ENCODE results near the gene PALM. TPM values are rescaled to one million over a fixed set of nuclear protein-coding genes. Genes with fewer than 3 reads are reported as not detected.

Gene PALM
- total RNA-seq, 4 donors from 2014 or later: 21.5 to 111 (median 53.0) TPM

- Histone ChIP-seq H3K27ac (peak overlapping the region in 3 of 4 donors; percentile 46 to 69 (median 54)), H3K9me3 (no peaks in the 10 kb centered on the region), H3K27me3 (no peaks in the 10 kb centered on the region), H3K4me3 (no peak overlapping the region), H3K4me1 (peaks cover 0 to 25% (median 4%) of the 10 kb centered on the region in 3 donors), H3K36me3 (no peaks in the 10 kb centered on the region)
- 30 to 48% methylated on average over 2 to 16 of the region's 33 CpGs for WGBS, 2 donors (ENCODE audit: low coverage in 1 of 2)
- no peak for TF ChIP-seq EP300 (IDR thresholded peaks at IDR 0.05)
- no peak for TF ChIP-seq POLR2A (IDR thresholded peaks at IDR 0.05)
- TF ChIP-seq CTCF (IDR thresholded peaks at IDR 0.05): no peak
- no peak for TF ChIP-seq POLR2AphosphoS5 (IDR thresholded peaks at IDR 0.05)
- ATAC-seq: peak; percentile 31
Measured at GRCh38 chr19:788983-789700, 80.4 kb downstream of the PALM start.

GRCh38 chr19:789701-790060 lies 80.9 kb downstream of the PALM start:
- TF ChIP-seq CTCF (IDR thresholded peaks at IDR 0.05) (no peak), EP300 (IDR thresholded peaks at IDR 0.05) (no peak), POLR2AphosphoS5 (IDR thresholded peaks at IDR 0.05) (no peak), POLR2A (IDR thresholded peaks at IDR 0.05) (no peak)
- WGBS, 2 donors (ENCODE audit: low coverage in 1 of 2): 88 to 92% methylated on average over 2 to 5 of the region's 9 CpGs
- peak overlapping the region in 3 of 4 donors; percentile 46 to 69 (median 54) for H3K27ac ChIP-seq

GRCh38 chr19:791007-791566 lies 82.4 kb downstream of the PALM start:
- WGBS, 2 donors (ENCODE audit: low coverage in 1 of 2): 79 to 80% methylated on average over 9 to 23 of the region's 26 CpGs
- TF ChIP-seq POLR2A (IDR thresholded peaks at IDR 0.05) (no peak), POLR2AphosphoS5 (IDR thresholded peaks at IDR 0.05) (no peak), EP300 (IDR thresholded peaks at IDR 0.05) (no peak), CTCF (IDR thresholded peaks at IDR 0.05) (no peak)
- H3K27ac ChIP-seq: peak overlapping the region in 2 of 4 donors; percentile 38 to 50
- H3K4me3 ChIP-seq: no peak overlapping the region
- H3K27me3 ChIP-seq: no peaks in the 10 kb centered on the region
- peaks cover 0 to 36% (median 8%) of the 10 kb centered on the region in 3 donors for H3K4me1 ChIP-seq
- ATAC-seq: no peak
- no peaks in the 10 kb centered on the region for H3K36me3 ChIP-seq
- H3K9me3 ChIP-seq: no peaks in the 10 kb centered on the region

More at GRCh38 chr19:789701-790060, 80.9 kb downstream of the PALM start:
- Histone ChIP-seq H3K36me3 (no peaks in the 10 kb centered on the region), H3K4me3 (no peak overlapping the region), H3K27me3 (no peaks in the 10 kb centered on the region), H3K4me1 (peaks cover 0 to 25% (median 4%) of the 10 kb centered on the region in 3 donors), H3K9me3 (no peaks in the 10 kb centered on the region)
- ATAC-seq: no peak

GRCh38 chr19:791567-792305 lies 83.0 kb downstream of the PALM start:
- H3K9me3 ChIP-seq: no peaks in the 10 kb centered on the region
- TF ChIP-seq POLR2A (IDR thresholded peaks at IDR 0.05): no peak
- TF ChIP-seq POLR2AphosphoS5 (IDR thresholded peaks at IDR 0.05): no peak
- TF ChIP-seq CTCF (IDR thresholded peaks at IDR 0.05): no peak
- no peak for TF ChIP-seq EP300 (IDR thresholded peaks at IDR 0.05)
- WGBS, 2 donors (ENCODE audit: low coverage in 1 of 2): 29 to 62% methylated on average over 2 to 5 of the region's 8 CpGs
- H3K4me3 ChIP-seq: no peak overlapping the region
- H3K4me1 ChIP-seq: peaks cover 0 to 41% (median 12%) of the 10 kb centered on the region in 3 donors
- no peaks in the 10 kb centered on the region for H3K27me3 ChIP-seq
- H3K36me3 ChIP-seq: no peaks in the 10 kb centered on the region
- peak overlapping the region in 3 of 4 donors; percentile 38 to 50 (median 50) for H3K27ac ChIP-seq
- ATAC-seq: no peak
